SK-N-SH (cell line): ENCODE measurements around the gene POLR3GL. TPM values are rescaled to one million over a fixed set of nuclear protein-coding genes. Genes with fewer than 3 reads are reported as not detected.

Experiments used
- CTCF ChIA-PET: fragments of 300-600, 350-600 bp; formaldehyde crosslinking; extraction: SDS; loops from one replicate; lab custom pipeline; 2021; lab: Yijun Ruan, JAX
- POLR2A ChIA-PET: fragments of 350-600 bp; sonication (Branson Sonifier 250); formaldehyde crosslinking; extraction: SDS; loops from one replicate; lab custom pipeline; 2020; ENCODE audit warnings: antibody characterized with exemption, inconsistent platforms; lab: Yijun Ruan, JAX
- DNase-seq: peaks from one replicate; pipeline ENCODE4 v3.0.0; 2012
- H2AFZ ChIP-seq: fragments of 200-600 bp; sonication (generic); 2 replicates; pipeline ENCODE4 v1.8.1; 2016; ENCODE audit warnings: antibody characterized with exemption, mild to moderate bottlenecking, low read depth
- H3F3A ChIP-seq: fragments of 200-600 bp; sonication (generic); replicated peaks from 2 replicates; pipeline ENCODE3; 2016; ENCODE audit warnings: antibody characterized with exemption, mild to moderate bottlenecking; ENCODE audit not compliant: insufficient read depth
- H3K27ac ChIP-seq, 2 experiments: fragments of 200-500 bp in 1 of 2; fragments of 200-600 bp in 1 of 2; sonication (Bioruptor generic) in 1 of 2; sonication (generic), shearing (Covaris generic) in 1 of 2; 2 replicates each; pipeline versions ENCODE4 v1.5.1 to v1.6.1; 2014 to 2016; ENCODE audit warnings: low read depth in 2 of 2, inconsistent platforms in 1 of 2, low read length in 1 of 2, mild to moderate bottlenecking in 1 of 2, mixed read lengths in 1 of 2
- H3K27me3 ChIP-seq: fragments of 200-600 bp; sonication (generic), shearing (Covaris generic); 2 replicates; pipeline ENCODE4 v1.6.1; 2016; ENCODE audit warnings: mixed run types; ENCODE audit not compliant: insufficient read depth
- H3K36me3 ChIP-seq, 2 experiments: fragments of 200-500 bp in 1 of 2; fragments of 200-600 bp in 1 of 2; sonication (Bioruptor generic) in 1 of 2; sonication (generic) in 1 of 2; replicated peaks in 1 of 2; 2 replicates each; pipeline versions ENCODE3 to v1.5.1; 2014 to 2016; ENCODE audit warnings: low read length in 1 of 2, mild to moderate bottlenecking in 1 of 2; ENCODE audit not compliant: insufficient read depth in 2 of 2, control insufficient read depth in 1 of 2
- H3K4me1 ChIP-seq, 2 experiments: fragments of 200-500 bp in 1 of 2; fragments of 200-600 bp in 1 of 2; sonication (Bioruptor generic) in 1 of 2; sonication (generic), shearing (Covaris generic) in 1 of 2; 2 replicates each; pipeline versions ENCODE4 v1.5.1 to v1.6.1; 2014 to 2016; ENCODE audit warnings: low read depth in 1 of 2, low read length in 1 of 2, mixed run types in 1 of 2; ENCODE audit not compliant: insufficient read depth in 2 of 2, control insufficient read depth in 1 of 2
- H3K4me2 ChIP-seq: fragments of 200-600 bp; sonication (generic), shearing (Covaris generic); 2 replicates; pipeline ENCODE4 v1.6.1; 2017; ENCODE audit warnings: mixed run types
- H3K4me3 ChIP-seq, 2 experiments: fragments of 200-500 bp in 1 of 2; fragments of 200-600 bp in 1 of 2; sonication (Bioruptor generic) in 1 of 2; sonication (generic), shearing (Covaris generic) in 1 of 2; 2 replicates each; pipeline versions ENCODE4 v1.5.1 to v1.8.1; 2014 to 2016; ENCODE audit warnings: low read depth in 2 of 2, inconsistent platforms in 1 of 2, low read length in 1 of 2, mild to moderate bottlenecking in 1 of 2, mixed read lengths in 1 of 2, moderate library complexity in 1 of 2
- H3K79me2 ChIP-seq: fragments of 200-600 bp; sonication (generic); 2 replicates; pipeline ENCODE4 v1.8.1; 2017; ENCODE audit warnings: mild to moderate bottlenecking; ENCODE audit not compliant: insufficient read depth
- H3K9ac ChIP-seq: fragments of 200-600 bp; sonication (generic); 2 replicates; pipeline ENCODE4 v1.6.1; 2017; ENCODE audit warnings: mixed run types
- H3K9me2 ChIP-seq: fragments of 200-600 bp; sonication (generic); 2 replicates; pipeline ENCODE4 v1.6.1; 2017; ENCODE audit warnings: mixed run types
- H3K9me3 ChIP-seq: fragments of 200-600 bp; sonication (generic); 2 replicates; pipeline ENCODE4 v1.6.1; 2017; ENCODE audit warnings: mixed run types, mild to moderate bottlenecking, moderate library complexity
- H4K20me1 ChIP-seq: fragments of 200-600 bp; sonication (generic); 2 replicates; pipeline ENCODE4 v1.6.1; 2017; ENCODE audit warnings: mild to moderate bottlenecking, mixed run types; ENCODE audit not compliant: insufficient read depth
- ELF1 ChIP-seq: IDR thresholded peaks from 2 replicates; pipeline ENCODE4 v1.4.0; 2012
- FOSL2 ChIP-seq: IDR thresholded peaks from 2 replicates; pipeline ENCODE4 v1.4.0; 2012; ENCODE audit warnings: low read depth, mild to moderate bottlenecking, moderate library complexity, borderline replicate concordance
- POLR2AphosphoS5 ChIP-seq: IDR thresholded peaks from 2 replicates; pipeline ENCODE4 v1.6.1; 2012; ENCODE audit warnings: low read depth, low read length
- SIN3A ChIP-seq: IDR thresholded peaks from 2 replicates; pipeline ENCODE4 v1.6.1; 2012; ENCODE audit warnings: low read depth, mild to moderate bottlenecking, low read length, moderate library complexity, borderline replicate concordance
- TEAD4 ChIP-seq: IDR thresholded peaks from 2 replicates; pipeline ENCODE4 v1.4.0; 2012; ENCODE audit warnings: mild to moderate bottlenecking, borderline replicate concordance; ENCODE audit not compliant: insufficient read depth
- WGBS: methylation state at CpG from one replicate; pipeline ENCODE4 v1.1.6; 2017; ENCODE audit warnings: low lambda C conversion rate; 5-methylcytosine and 5-hydroxymethylcytosine counted together
- polyA plus RNA-seq, 3 experiments: library from polyadenylated mRNA; depleted of rRNA; stranded (reverse); fragments of >200 nt; gene quantifications; 2 replicates each; pipeline ENCODE4 v1.2.3, GENCODE V29; 2012
- TF ChIP-seq, protein P1 (sequence below): fragments of 200-600 bp; sonication (generic); IDR thresholded peaks from 2 replicates; pipeline ENCODE4 v1.6.1; 2017; ENCODE audit warnings: antibody characterized with exemption, mild to moderate bottlenecking, moderate library complexity
- TF ChIP-seq, protein P2 (sequence below): IDR thresholded peaks from 2 replicates; pipeline ENCODE4 v1.6.1; 2012; ENCODE audit warnings: mild to moderate bottlenecking, low read depth, low read length, moderate library complexity

POLR3GL gene
- polyA plus RNA-seq, 1 of the 3 experiments (the other 2 are of a cell fraction), result 15.8 TPM

DNA sequence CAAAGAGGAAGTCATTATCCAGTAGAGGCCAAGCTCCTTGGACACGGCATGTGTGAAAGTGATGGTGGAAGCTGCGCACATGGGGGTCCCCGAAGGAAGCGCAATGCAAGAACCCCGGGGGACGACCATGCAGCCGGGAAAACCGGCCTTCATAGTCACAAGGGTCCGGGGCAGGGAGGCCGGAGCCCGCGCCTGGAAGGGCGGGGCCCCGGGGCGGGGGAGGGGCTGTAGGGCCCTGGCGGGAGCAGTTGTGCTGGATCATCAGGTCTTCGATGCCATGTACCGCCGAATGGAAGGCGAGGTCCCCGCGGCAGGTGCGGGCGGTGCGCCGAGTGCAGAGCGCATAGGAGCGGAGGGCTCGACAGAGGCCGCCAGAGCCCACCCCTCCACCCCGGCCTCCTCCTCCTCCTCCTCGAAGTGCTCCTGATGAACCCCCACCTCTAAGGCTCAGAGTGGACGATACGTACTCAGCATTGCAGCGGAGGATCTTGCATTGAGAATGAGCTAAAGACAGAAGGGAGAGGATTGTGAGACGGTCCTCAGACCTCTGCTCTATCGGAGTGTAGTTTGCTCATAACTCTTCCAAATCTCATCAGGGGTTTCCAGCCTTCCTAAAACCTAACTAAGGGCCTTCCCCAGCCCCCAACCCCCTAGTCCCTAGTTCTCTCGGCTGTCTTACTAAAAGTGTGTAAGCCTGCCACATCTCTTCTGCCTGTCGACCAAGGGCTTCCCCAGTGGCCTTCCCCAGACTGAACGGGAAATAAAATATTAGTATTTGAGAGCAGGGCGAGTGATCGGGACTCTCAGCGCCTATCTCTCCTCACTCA is 55.0 kb downstream of the POLR3GL start (continued):
- TF ChIP-seq POLR2AphosphoS5, result no peak
- TF ChIP-seq, all 33 proteins: peak for 0

- DNase-seq, result no peak
- POLR2A ChIA-PET, result no interaction called here
- H3K9me3 ChIP-seq, result no peaks in the 10 kb centered on the region
- TF ChIP-seq SIN3A, result no peak
- TF ChIP-seq, protein P1, sequence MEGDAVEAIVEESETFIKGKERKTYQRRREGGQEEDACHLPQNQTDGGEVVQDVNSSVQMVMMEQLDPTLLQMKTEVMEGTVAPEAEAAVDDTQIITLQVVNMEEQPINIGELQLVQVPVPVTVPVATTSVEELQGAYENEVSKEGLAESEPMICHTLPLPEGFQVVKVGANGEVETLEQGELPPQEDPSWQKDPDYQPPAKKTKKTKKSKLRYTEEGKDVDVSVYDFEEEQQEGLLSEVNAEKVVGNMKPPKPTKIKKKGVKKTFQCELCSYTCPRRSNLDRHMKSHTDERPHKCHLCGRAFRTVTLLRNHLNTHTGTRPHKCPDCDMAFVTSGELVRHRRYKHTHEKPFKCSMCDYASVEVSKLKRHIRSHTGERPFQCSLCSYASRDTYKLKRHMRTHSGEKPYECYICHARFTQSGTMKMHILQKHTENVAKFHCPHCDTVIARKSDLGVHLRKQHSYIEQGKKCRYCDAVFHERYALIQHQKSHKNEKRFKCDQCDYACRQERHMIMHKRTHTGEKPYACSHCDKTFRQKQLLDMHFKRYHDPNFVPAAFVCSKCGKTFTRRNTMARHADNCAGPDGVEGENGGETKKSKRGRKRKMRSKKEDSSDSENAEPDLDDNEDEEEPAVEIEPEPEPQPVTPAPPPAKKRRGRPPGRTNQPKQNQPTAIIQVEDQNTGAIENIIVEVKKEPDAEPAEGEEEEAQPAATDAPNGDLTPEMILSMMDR, result no peak
- no peak for TF ChIP-seq ELF1
- TF ChIP-seq, all 33 proteins: peak for 0
- no peak overlapping the region for H2AFZ ChIP-seq
- H3K9me2 ChIP-seq, result no peaks in the 10 kb centered on the region
- WGBS, result 94% methylated on average over 4 of the region's 4 CpGs
- H3K27me3 ChIP-seq, result no peaks in the 10 kb centered on the region
- H3K4me2 ChIP-seq, result no peak overlapping the region
- H3F3A ChIP-seq, result peaks cover 9% of the 10 kb centered on the region
- CTCF ChIA-PET, result interaction anchor here (0.9 to 2.7 kb wide), 4 partner anchors 12 to 175 kb away, joined by 3 to 11 read pairs (median 8); partner anchors contain the start of gene NUDT17
- no peak overlapping the region for H3K27ac ChIP-seq
- no peaks in the 10 kb centered on the region for H4K20me1 ChIP-seq
- H3K4me1 ChIP-seq, result peaks cover 2 to 9% of the 10 kb centered on the region in 2 experiments; a peak in 3 of 4 replicates
- H3K4me3 ChIP-seq, result no peak overlapping the region
- no peaks in the 10 kb centered on the region for H3K79me2 ChIP-seq
- no peaks in the 10 kb centered on the region for H3K36me3 ChIP-seq
- H3K9ac ChIP-seq, result no peak overlapping the region
Observed at GRCh38 chr1:146020058-146021049, 55.9 kb downstream of the POLR3GL start.

GRCh38 chr1:146021050-146021445 is 56.6 kb downstream of the POLR3GL start:
- no peak for DNase-seq
- 59% methylated on average over 1 of the region's 1 CpG for WGBS
- CTCF ChIA-PET, result interaction anchor here (0.9 to 2.7 kb wide), 6 partner anchors 12 to 176 kb away, joined by 3 to 11 read pairs (median 8); partner anchors contain the start of gene NUDT17
- TF ChIP-seq, protein P2, sequence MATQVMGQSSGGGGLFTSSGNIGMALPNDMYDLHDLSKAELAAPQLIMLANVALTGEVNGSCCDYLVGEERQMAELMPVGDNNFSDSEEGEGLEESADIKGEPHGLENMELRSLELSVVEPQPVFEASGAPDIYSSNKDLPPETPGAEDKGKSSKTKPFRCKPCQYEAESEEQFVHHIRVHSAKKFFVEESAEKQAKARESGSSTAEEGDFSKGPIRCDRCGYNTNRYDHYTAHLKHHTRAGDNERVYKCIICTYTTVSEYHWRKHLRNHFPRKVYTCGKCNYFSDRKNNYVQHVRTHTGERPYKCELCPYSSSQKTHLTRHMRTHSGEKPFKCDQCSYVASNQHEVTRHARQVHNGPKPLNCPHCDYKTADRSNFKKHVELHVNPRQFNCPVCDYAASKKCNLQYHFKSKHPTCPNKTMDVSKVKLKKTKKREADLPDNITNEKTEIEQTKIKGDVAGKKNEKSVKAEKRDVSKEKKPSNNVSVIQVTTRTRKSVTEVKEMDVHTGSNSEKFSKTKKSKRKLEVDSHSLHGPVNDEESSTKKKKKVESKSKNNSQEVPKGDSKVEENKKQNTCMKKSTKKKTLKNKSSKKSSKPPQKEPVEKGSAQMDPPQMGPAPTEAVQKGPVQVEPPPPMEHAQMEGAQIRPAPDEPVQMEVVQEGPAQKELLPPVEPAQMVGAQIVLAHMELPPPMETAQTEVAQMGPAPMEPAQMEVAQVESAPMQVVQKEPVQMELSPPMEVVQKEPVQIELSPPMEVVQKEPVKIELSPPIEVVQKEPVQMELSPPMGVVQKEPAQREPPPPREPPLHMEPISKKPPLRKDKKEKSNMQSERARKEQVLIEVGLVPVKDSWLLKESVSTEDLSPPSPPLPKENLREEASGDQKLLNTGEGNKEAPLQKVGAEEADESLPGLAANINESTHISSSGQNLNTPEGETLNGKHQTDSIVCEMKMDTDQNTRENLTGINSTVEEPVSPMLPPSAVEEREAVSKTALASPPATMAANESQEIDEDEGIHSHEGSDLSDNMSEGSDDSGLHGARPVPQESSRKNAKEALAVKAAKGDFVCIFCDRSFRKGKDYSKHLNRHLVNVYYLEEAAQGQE, result no peak
- peak; percentile 12; the same call in 1 of the 2 replicates for TF ChIP-seq FOSL2
- TF ChIP-seq TEAD4, result no peak
- no peaks in the 10 kb centered on the region for H3K79me2 ChIP-seq
- H3K9me3 ChIP-seq, result no peaks in the 10 kb centered on the region
- no peaks in the 10 kb centered on the region for H3K9me2 ChIP-seq
- H2AFZ ChIP-seq, result no peak overlapping the region
- H3K4me2 ChIP-seq, result no peak overlapping the region
- H3K27ac ChIP-seq, result no peak overlapping the region
- no peaks in the 10 kb centered on the region for H4K20me1 ChIP-seq
- peaks cover 9% of the 10 kb centered on the region for H3F3A ChIP-seq
- H3K4me1 ChIP-seq, result peaks cover 2 to 9% of the 10 kb centered on the region in 2 experiments; a peak in 3 of 4 replicates
- H3K4me3 ChIP-seq, result no peak overlapping the region
- no peaks in the 10 kb centered on the region for H3K36me3 ChIP-seq
- no peak overlapping the region for H3K9ac ChIP-seq
- POLR2A ChIA-PET, result no interaction called here
- H3K27me3 ChIP-seq, result no peaks in the 10 kb centered on the region
